Endothelial cell (in vitro differentiated cells): ENCODE data around the gene LRIG2. TPM values are rescaled to one million over a fixed set of nuclear protein-coding genes. Genes with fewer than 3 reads are reported as not detected.

Source experiments
- DNase-seq: peaks from one replicate; pipeline ENCODE4 v3.0.0; 2021; ENCODE audit warnings: low spot score
- H3K27ac Mint-ChIP-seq: one replicate; pipeline ENCODE4 v1.8.0; 2021; ENCODE audit warnings: mixed read lengths, inconsistent platforms; ENCODE audit not compliant: unreplicated experiment
- H3K27me3 Mint-ChIP-seq: one replicate; pipeline ENCODE4 v1.8.0; 2021; ENCODE audit warnings: mild to moderate bottlenecking, moderate library complexity, mixed read lengths, inconsistent platforms; ENCODE audit not compliant: unreplicated experiment
- H3K36me3 Mint-ChIP-seq: one replicate; pipeline ENCODE4 v1.8.0; 2021; ENCODE audit warnings: mild to moderate bottlenecking, low read depth, mixed read lengths, inconsistent platforms; ENCODE audit not compliant: unreplicated experiment
- H3K4me1 Mint-ChIP-seq: one replicate; pipeline ENCODE4 v1.8.0; 2021; ENCODE audit warnings: mild to moderate bottlenecking, mixed read lengths, inconsistent platforms; ENCODE audit not compliant: unreplicated experiment
- H3K4me3 Mint-ChIP-seq: one replicate; pipeline ENCODE4 v1.8.0; 2021; ENCODE audit warnings: mild to moderate bottlenecking, mixed read lengths, inconsistent platforms; ENCODE audit not compliant: unreplicated experiment
- H3K9me3 Mint-ChIP-seq: one replicate; pipeline ENCODE4 v1.8.0; 2021; ENCODE audit warnings: mixed read lengths, inconsistent platforms; ENCODE audit not compliant: unreplicated experiment
- CTCF ChIP-seq: fragments of 200-600 bp; sonication (generic); IDR thresholded peaks from one replicate; pipeline ENCODE4 v1.5.0; 2021; ENCODE audit warnings: antibody characterized with exemption; ENCODE audit not compliant: unreplicated experiment
- total RNA-seq: library from RNA; stranded (reverse); fragmentation: NEBNext Ultra II Directional; extraction: Animal tissue kit (Norgen Biotek cat#: 25700); gene quantifications from one replicate; pipeline ENCODE4 v1.2.1, GENCODE V29; 2021; ENCODE audit not compliant: unreplicated experiment

Gene LRIG2
- total RNA-seq, 1 donor from 2014 or later, result 23.0 TPM

- H3K27ac Mint-ChIP-seq, result no peak overlapping the region
- H3K4me1 Mint-ChIP-seq, result no peaks in the 10 kb centered on the region
- no peak overlapping the region for H3K4me3 Mint-ChIP-seq
- no peak for DNase-seq
- no peak for TF ChIP-seq CTCF
- H3K9me3 Mint-ChIP-seq, result no peaks in the 10 kb centered on the region
- H3K36me3 Mint-ChIP-seq, result no peaks in the 10 kb centered on the region
- no peaks in the 10 kb centered on the region for H3K27me3 Mint-ChIP-seq
Observed at GRCh38 chr1:113178106-113178505, 105.1 kb downstream of the LRIG2 start.

GRCh38 chr1:113178522-113178921 lies 105.5 kb downstream of the LRIG2 start:
- no peak overlapping the region for H3K4me3 Mint-ChIP-seq
- H3K27me3 Mint-ChIP-seq, result no peaks in the 10 kb centered on the region
- no peaks in the 10 kb centered on the region for H3K4me1 Mint-ChIP-seq
- no peaks in the 10 kb centered on the region for H3K9me3 Mint-ChIP-seq
- DNase-seq, result no peak
- no peaks in the 10 kb centered on the region for H3K36me3 Mint-ChIP-seq
- H3K27ac Mint-ChIP-seq, result no peak overlapping the region
- no peak for TF ChIP-seq CTCF

Other genes with a start within 250 kb of the LRIG2 start
- gene SLC16A1, start 117.0 kb upstream of the LRIG2 start, total RNA-seq, result 88.7 TPM